SK-N-SH (cell line): ENCODE results near the gene KCNIP4.

Experiments used
- EZH2phosphoT487 ChIP-seq: fragments of 200-600 bp; sonication (generic); IDR thresholded peaks from 2 replicates; pipeline ENCODE4 v1.6.1; 2017; ENCODE audit warnings: low read depth, mixed run types, mild to moderate bottlenecking, antibody characterized with exemption, moderate library complexity, borderline replicate concordance
- POLR2AphosphoS5 ChIP-seq: IDR thresholded peaks from 2 replicates; pipeline ENCODE4 v1.6.1; 2012; ENCODE audit warnings: low read depth, low read length
- RCOR1 ChIP-seq: fragments of 150-350 bp; IDR thresholded peaks from 2 replicates; pipeline ENCODE4 v1.6.1; 2017; ENCODE audit warnings: antibody characterized with exemption, low read length
- RFX5 ChIP-seq: IDR thresholded peaks from 2 replicates; pipeline ENCODE4 v1.6.1; 2012; ENCODE audit warnings: mild to moderate bottlenecking, improper control_type of control experiment, low read length
- SIN3A ChIP-seq: IDR thresholded peaks from 2 replicates; pipeline ENCODE4 v1.6.1; 2012; ENCODE audit warnings: low read depth, mild to moderate bottlenecking, low read length, moderate library complexity, borderline replicate concordance
- TEAD4 ChIP-seq: IDR thresholded peaks from 2 replicates; pipeline ENCODE4 v1.4.0; 2012; ENCODE audit warnings: mild to moderate bottlenecking, borderline replicate concordance; ENCODE audit not compliant: insufficient read depth
- YY1 ChIP-seq: IDR thresholded peaks from 2 replicates; pipeline ENCODE4 v1.4.0; 2012; ENCODE audit warnings: low read depth, mild to moderate bottlenecking
- TF ChIP-seq, protein P1 (sequence below): fragments of 200-600 bp; sonication (generic); IDR thresholded peaks from 2 replicates; pipeline ENCODE4 v1.6.1; 2017; ENCODE audit warnings: antibody characterized with exemption, mild to moderate bottlenecking, moderate library complexity
- TF ChIP-seq, protein P2 (sequence below): IDR thresholded peaks from 2 replicates; pipeline ENCODE4 v1.4.0; 2012; ENCODE audit warnings: low read depth, borderline replicate concordance
- TF ChIP-seq, protein P3 (sequence below): IDR thresholded peaks from 2 replicates; pipeline ENCODE4 v1.6.1; 2012; ENCODE audit warnings: mild to moderate bottlenecking, low read depth, low read length, moderate library complexity
- TF ChIP-seq, protein P4 (sequence below): IDR thresholded peaks from 2 replicates; pipeline ENCODE4 v1.4.0; 2012; ENCODE audit warnings: low read depth

DNA sequence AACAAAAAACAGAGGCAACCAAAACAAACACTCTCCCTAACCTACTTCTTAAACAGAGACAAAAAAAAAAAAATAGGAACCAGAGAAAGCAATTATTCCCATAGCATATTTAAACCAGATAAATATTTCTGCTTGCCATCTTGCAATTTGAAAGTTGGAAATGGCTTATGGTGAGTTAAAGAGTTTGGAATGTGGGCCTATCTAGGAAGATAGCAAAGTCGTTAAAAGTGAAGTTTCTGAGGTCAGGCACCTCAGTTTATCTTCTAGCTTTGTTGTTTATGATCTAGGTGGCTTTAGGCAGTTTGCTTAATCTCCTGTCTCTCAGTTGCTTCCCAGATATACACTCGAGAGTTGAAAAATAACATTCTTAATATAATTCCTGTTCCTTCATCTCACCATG lies 284.2 kb downstream of the KCNIP4 start:
- no peak for TF ChIP-seq POLR2AphosphoS5
- TF ChIP-seq, protein P1, sequence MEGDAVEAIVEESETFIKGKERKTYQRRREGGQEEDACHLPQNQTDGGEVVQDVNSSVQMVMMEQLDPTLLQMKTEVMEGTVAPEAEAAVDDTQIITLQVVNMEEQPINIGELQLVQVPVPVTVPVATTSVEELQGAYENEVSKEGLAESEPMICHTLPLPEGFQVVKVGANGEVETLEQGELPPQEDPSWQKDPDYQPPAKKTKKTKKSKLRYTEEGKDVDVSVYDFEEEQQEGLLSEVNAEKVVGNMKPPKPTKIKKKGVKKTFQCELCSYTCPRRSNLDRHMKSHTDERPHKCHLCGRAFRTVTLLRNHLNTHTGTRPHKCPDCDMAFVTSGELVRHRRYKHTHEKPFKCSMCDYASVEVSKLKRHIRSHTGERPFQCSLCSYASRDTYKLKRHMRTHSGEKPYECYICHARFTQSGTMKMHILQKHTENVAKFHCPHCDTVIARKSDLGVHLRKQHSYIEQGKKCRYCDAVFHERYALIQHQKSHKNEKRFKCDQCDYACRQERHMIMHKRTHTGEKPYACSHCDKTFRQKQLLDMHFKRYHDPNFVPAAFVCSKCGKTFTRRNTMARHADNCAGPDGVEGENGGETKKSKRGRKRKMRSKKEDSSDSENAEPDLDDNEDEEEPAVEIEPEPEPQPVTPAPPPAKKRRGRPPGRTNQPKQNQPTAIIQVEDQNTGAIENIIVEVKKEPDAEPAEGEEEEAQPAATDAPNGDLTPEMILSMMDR = no peak
- TF ChIP-seq EZH2phosphoT487 = no peak
- TF ChIP-seq, protein P2, sequence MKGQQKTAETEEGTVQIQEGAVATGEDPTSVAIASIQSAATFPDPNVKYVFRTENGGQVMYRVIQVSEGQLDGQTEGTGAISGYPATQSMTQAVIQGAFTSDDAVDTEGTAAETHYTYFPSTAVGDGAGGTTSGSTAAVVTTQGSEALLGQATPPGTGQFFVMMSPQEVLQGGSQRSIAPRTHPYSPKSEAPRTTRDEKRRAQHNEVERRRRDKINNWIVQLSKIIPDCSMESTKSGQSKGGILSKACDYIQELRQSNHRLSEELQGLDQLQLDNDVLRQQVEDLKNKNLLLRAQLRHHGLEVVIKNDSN = no peak
- no peak for TF ChIP-seq RCOR1
- TF ChIP-seq, protein P3, sequence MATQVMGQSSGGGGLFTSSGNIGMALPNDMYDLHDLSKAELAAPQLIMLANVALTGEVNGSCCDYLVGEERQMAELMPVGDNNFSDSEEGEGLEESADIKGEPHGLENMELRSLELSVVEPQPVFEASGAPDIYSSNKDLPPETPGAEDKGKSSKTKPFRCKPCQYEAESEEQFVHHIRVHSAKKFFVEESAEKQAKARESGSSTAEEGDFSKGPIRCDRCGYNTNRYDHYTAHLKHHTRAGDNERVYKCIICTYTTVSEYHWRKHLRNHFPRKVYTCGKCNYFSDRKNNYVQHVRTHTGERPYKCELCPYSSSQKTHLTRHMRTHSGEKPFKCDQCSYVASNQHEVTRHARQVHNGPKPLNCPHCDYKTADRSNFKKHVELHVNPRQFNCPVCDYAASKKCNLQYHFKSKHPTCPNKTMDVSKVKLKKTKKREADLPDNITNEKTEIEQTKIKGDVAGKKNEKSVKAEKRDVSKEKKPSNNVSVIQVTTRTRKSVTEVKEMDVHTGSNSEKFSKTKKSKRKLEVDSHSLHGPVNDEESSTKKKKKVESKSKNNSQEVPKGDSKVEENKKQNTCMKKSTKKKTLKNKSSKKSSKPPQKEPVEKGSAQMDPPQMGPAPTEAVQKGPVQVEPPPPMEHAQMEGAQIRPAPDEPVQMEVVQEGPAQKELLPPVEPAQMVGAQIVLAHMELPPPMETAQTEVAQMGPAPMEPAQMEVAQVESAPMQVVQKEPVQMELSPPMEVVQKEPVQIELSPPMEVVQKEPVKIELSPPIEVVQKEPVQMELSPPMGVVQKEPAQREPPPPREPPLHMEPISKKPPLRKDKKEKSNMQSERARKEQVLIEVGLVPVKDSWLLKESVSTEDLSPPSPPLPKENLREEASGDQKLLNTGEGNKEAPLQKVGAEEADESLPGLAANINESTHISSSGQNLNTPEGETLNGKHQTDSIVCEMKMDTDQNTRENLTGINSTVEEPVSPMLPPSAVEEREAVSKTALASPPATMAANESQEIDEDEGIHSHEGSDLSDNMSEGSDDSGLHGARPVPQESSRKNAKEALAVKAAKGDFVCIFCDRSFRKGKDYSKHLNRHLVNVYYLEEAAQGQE = no peak
- no peak for TF ChIP-seq TEAD4
- no peak for TF ChIP-seq SIN3A
- no peak for TF ChIP-seq YY1
- TF ChIP-seq, protein P4, sequence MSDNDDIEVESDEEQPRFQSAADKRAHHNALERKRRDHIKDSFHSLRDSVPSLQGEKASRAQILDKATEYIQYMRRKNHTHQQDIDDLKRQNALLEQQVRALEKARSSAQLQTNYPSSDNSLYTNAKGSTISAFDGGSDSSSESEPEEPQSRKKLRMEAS = no peak
- no peak for TF ChIP-seq RFX5
